OCI-LY7 (cell line): ENCODE data around the gene RSU1. TPM values are rescaled to one million over a fixed set of nuclear protein-coding genes. Genes with fewer than 3 reads are reported as not detected.

ENCODE experiments used
- BruUV-seq: library from RNA; stranded (reverse); fragments of 400-500 nt; replicated peaks from 2 replicates; lab custom pipeline; 2021; lab: Mats Ljungman, UMichigan
- CTCF ChIA-PET: fragments of 300-600 bp; sonication (Branson Sonifier 250); formaldehyde crosslinking; loops from one replicate; lab custom pipeline; 2022; ENCODE audit warnings: antibody characterized with exemption; ENCODE audit not compliant: unreplicated experiment; lab: Charles Lee
- POLR2A ChIA-PET: fragments of 300-600 bp; sonication (Branson Sonifier 250); formaldehyde crosslinking; loops from one replicate; lab custom pipeline; 2022; ENCODE audit warnings: antibody characterized with exemption; lab: Charles Lee
- DNase-seq: peaks from one replicate; pipeline ENCODE4 v3.0.0-alpha.2; 2015; ENCODE audit warnings: low spot score
- H2AFZ ChIP-seq: fragments of 200-600 bp; sonication (generic), shearing (Covaris generic); 2 replicates; pipeline ENCODE4 v1.6.1; 2014; ENCODE audit warnings: mild to moderate bottlenecking, antibody characterized with exemption, low read length, moderate library complexity
- H3K27ac ChIP-seq: fragments of 200-600 bp; sonication (generic); 2 replicates; pipeline ENCODE4 v1.5.1; 2014; ENCODE audit warnings: mixed run types, low read depth, mild to moderate bottlenecking, moderate library complexity, low read length, inconsistent platforms; ENCODE audit not compliant: poor library complexity, severe bottlenecking
- H3K36me3 ChIP-seq: fragments of 200-600 bp; sonication (generic); 2 replicates; pipeline ENCODE4 v1.6.1; 2014; ENCODE audit warnings: mild to moderate bottlenecking, antibody characterized with exemption, low read length, moderate library complexity, mixed read lengths; ENCODE audit not compliant: insufficient read depth
- H3K4me1 ChIP-seq: fragments of 200-600 bp; sonication (generic); 2 replicates; pipeline ENCODE4 v1.5.1; 2014; ENCODE audit warnings: mild to moderate bottlenecking, low read length; ENCODE audit not compliant: insufficient read depth, poor library complexity, severe bottlenecking
- H3K4me2 ChIP-seq: fragments of 200-600 bp; sonication (generic); 2 replicates; pipeline ENCODE4 v1.6.1; 2014; ENCODE audit warnings: mild to moderate bottlenecking, low read length
- H3K4me3 ChIP-seq: fragments of 200-600 bp; sonication (generic); 2 replicates; pipeline ENCODE4 v1.5.1; 2014; ENCODE audit warnings: mild to moderate bottlenecking, low read depth, low read length; ENCODE audit not compliant: poor library complexity, severe bottlenecking
- H3K79me2 ChIP-seq: fragments of 200-600 bp; sonication (generic); 2 replicates; pipeline ENCODE4 v1.6.1; 2016; ENCODE audit warnings: low read depth, mild to moderate bottlenecking, low read length, moderate library complexity, mixed read lengths; ENCODE audit not compliant: insufficient read depth
- H3K9me2 ChIP-seq: fragments of 200-600 bp; sonication (generic); 2 replicates; pipeline ENCODE4 v1.6.1; 2016; ENCODE audit warnings: mild to moderate bottlenecking, low read length, mixed read lengths; ENCODE audit not compliant: insufficient read depth
- H3K9me3 ChIP-seq: fragments of 200-600 bp; sonication (generic); 2 replicates; pipeline ENCODE4 v1.6.1; 2014; ENCODE audit warnings: mild to moderate bottlenecking, mixed run types, low read length, mixed read lengths
- H4K20me1 ChIP-seq: fragments of 200-600 bp; sonication (generic); 2 replicates; pipeline ENCODE4 v1.6.1; 2014; ENCODE audit warnings: mild to moderate bottlenecking, antibody characterized with exemption, low read length, moderate library complexity, mixed read lengths; ENCODE audit not compliant: insufficient read depth
- EZH2phosphoT487 ChIP-seq: fragments of 200-600 bp; sonication (generic); IDR thresholded peaks from 2 replicates; pipeline ENCODE4 v1.6.1; 2018; ENCODE audit warnings: low read depth, borderline replicate concordance, mild to moderate bottlenecking, mixed run types, antibody characterized with exemption, low read length, moderate library complexity, mixed read lengths
- intact Hi-C: fragments of 100-400 bp; cut with micrococcal nuclease; formaldehyde crosslinking; loops from one replicate; pipeline ENCODE4 v1.10.0; 2022; ENCODE audit not compliant: unreplicated experiment
- total RNA-seq, 2 experiments: library from RNA; depleted of rRNA in 1 of 2; stranded (reverse); fragments of >200 nt in 1 of 2; shearing (Covaris generic) in 1 of 2; gene quantifications; 2 replicates each; pipeline ENCODE4 v1.2.3, GENCODE V29; 2014 to 2022
- TF ChIP-seq, protein P1 (sequence below): fragments of 200-600 bp; sonication (generic); conservative IDR thresholded peaks from 2 replicates; pipeline ENCODE4 v1.5.1; 2014; ENCODE audit warnings: mild to moderate bottlenecking, antibody characterized with exemption, low read length, moderate library complexity, mixed read lengths

The RSU1 gene
- total RNA-seq, 2 experiments from 2014 or later = 25.3 to 31.1 TPM

- no peak overlapping the region for H3K27ac ChIP-seq
- H3K9me3 ChIP-seq = no peaks in the 10 kb centered on the region
- no peak overlapping the region for H2AFZ ChIP-seq
- no peaks in the 10 kb centered on the region for H3K79me2 ChIP-seq
- no peaks in the 10 kb centered on the region for H3K4me1 ChIP-seq
- no peaks in the 10 kb centered on the region for H3K9me2 ChIP-seq
- no TSS peak for BruUV-seq
- intact Hi-C loops = no loop called here
- H3K4me2 ChIP-seq = no peak overlapping the region
- CTCF ChIA-PET = no interaction called here
- DNase-seq = no peak
- H3K36me3 ChIP-seq = no peaks in the 10 kb centered on the region
- no peaks in the 10 kb centered on the region for H4K20me1 ChIP-seq
- POLR2A ChIA-PET = interaction anchor here (0.6 to 1.2 kb wide), 2 partner anchors 8 to 19 kb away, joined by 3 to 4 read pairs; no protein-coding TSS in a partner anchor
- H3K4me3 ChIP-seq = no peak overlapping the region
- no peak for TF ChIP-seq EZH2phosphoT487
- TF ChIP-seq, protein P1, sequence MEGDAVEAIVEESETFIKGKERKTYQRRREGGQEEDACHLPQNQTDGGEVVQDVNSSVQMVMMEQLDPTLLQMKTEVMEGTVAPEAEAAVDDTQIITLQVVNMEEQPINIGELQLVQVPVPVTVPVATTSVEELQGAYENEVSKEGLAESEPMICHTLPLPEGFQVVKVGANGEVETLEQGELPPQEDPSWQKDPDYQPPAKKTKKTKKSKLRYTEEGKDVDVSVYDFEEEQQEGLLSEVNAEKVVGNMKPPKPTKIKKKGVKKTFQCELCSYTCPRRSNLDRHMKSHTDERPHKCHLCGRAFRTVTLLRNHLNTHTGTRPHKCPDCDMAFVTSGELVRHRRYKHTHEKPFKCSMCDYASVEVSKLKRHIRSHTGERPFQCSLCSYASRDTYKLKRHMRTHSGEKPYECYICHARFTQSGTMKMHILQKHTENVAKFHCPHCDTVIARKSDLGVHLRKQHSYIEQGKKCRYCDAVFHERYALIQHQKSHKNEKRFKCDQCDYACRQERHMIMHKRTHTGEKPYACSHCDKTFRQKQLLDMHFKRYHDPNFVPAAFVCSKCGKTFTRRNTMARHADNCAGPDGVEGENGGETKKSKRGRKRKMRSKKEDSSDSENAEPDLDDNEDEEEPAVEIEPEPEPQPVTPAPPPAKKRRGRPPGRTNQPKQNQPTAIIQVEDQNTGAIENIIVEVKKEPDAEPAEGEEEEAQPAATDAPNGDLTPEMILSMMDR = no peak
These were observed 28.0 kb downstream of the RSU1 start for GRCh38 chr10:16789261-16789660.

- Histone ChIP-seq H3K36me3 (no peaks in the 10 kb centered on the region), H4K20me1 (no peaks in the 10 kb centered on the region), H3K4me2 (no peak overlapping the region), H3K9me2 (no peaks in the 10 kb centered on the region), H3K79me2 (no peaks in the 10 kb centered on the region), H2AFZ (no peak overlapping the region), H3K9me3 (no peaks in the 10 kb centered on the region), H3K4me1 (no peaks in the 10 kb centered on the region), H3K27ac (no peak overlapping the region), H3K4me3 (no peak overlapping the region)
- no peak for DNase-seq
- ChIA-PET CTCF (no interaction called here), POLR2A (interaction anchor here (0.6 to 1.2 kb wide), 2 partner anchors 9 to 19 kb away, joined by 3 to 4 read pairs; no protein-coding TSS in a partner anchor)
- BruUV-seq = no TSS peak
- TF ChIP-seq EZH2phosphoT487 = no peak
- TF ChIP-seq, protein P1 = no peak
- intact Hi-C loops = no loop called here
These were observed 28.4 kb downstream of the RSU1 start for GRCh38 chr10:16788778-16789177.

GRCh38 chr10:16788125-16788524 lies 29.1 kb downstream of the RSU1 start:
- H4K20me1 ChIP-seq = no peaks in the 10 kb centered on the region
- BruUV-seq = no TSS peak
- no peaks in the 10 kb centered on the region for H3K36me3 ChIP-seq
- H3K4me1 ChIP-seq = no peaks in the 10 kb centered on the region
- TF ChIP-seq, protein P1 = no peak
- TF ChIP-seq EZH2phosphoT487 = no peak
- intact Hi-C loops = no loop called here
- H3K9me3 ChIP-seq = no peaks in the 10 kb centered on the region
- no peak for DNase-seq
- CTCF ChIA-PET = no interaction called here
- no peaks in the 10 kb centered on the region for H3K9me2 ChIP-seq
- H3K4me2 ChIP-seq = no peak overlapping the region
- no peak overlapping the region for H3K27ac ChIP-seq
- no peak overlapping the region for H2AFZ ChIP-seq
- POLR2A ChIA-PET = interaction anchor here (0.5 kb wide), 1 partner anchor 56 kb away, joined by 3 read pairs; no protein-coding TSS in a partner anchor
- H3K4me3 ChIP-seq = no peak overlapping the region
- no peaks in the 10 kb centered on the region for H3K79me2 ChIP-seq
